Effector memory CD8-positive, alpha-beta T cell (primary cell): Measurements from ENCODE around the gene ELK3.

Experiments used
- ATAC-seq: fragments of 150-1000 bp; cut with Tn5 transposase; replicated peaks from 2 replicates; pipeline ENCODE4 v1.10.0; 2021; ENCODE audit warnings: mild to moderate bottlenecking, moderate library complexity
- DNase-seq, 3 experiments: peaks; one replicate each; pipeline ENCODE4 v3.0.0; 2021
- H3K27ac Mint-ChIP-seq, 2 donors: one replicate each; pipeline ENCODE4 v1.8.0; 2022; ENCODE audit warnings: mild to moderate bottlenecking in 2 of 2, mixed read lengths in 2 of 2, moderate library complexity in 2 of 2
- H3K27me3 Mint-ChIP-seq, 2 donors: one replicate each; pipeline ENCODE4 v1.8.0; 2022; ENCODE audit warnings: mixed read lengths in 2 of 2
- H3K36me3 Mint-ChIP-seq: one replicate; pipeline ENCODE4 v1.8.0; 2022; ENCODE audit warnings: mild to moderate bottlenecking, moderate library complexity, mixed read lengths; ENCODE audit not compliant: insufficient read depth
- H3K4me1 Mint-ChIP-seq, 2 donors: one replicate each; pipeline ENCODE4 v1.8.0; 2022; ENCODE audit warnings: low read depth in 2 of 2, mixed read lengths in 2 of 2
- H3K4me3 Mint-ChIP-seq, 2 donors: one replicate each; pipeline ENCODE4 v1.8.0; 2022; ENCODE audit warnings: mild to moderate bottlenecking in 2 of 2, mixed read lengths in 2 of 2, moderate library complexity in 2 of 2
- H3K9me3 Mint-ChIP-seq, 2 donors: one replicate each; pipeline ENCODE4 v1.8.0; 2022; ENCODE audit warnings: mixed read lengths in 2 of 2

ELK3 gene

DNA sequence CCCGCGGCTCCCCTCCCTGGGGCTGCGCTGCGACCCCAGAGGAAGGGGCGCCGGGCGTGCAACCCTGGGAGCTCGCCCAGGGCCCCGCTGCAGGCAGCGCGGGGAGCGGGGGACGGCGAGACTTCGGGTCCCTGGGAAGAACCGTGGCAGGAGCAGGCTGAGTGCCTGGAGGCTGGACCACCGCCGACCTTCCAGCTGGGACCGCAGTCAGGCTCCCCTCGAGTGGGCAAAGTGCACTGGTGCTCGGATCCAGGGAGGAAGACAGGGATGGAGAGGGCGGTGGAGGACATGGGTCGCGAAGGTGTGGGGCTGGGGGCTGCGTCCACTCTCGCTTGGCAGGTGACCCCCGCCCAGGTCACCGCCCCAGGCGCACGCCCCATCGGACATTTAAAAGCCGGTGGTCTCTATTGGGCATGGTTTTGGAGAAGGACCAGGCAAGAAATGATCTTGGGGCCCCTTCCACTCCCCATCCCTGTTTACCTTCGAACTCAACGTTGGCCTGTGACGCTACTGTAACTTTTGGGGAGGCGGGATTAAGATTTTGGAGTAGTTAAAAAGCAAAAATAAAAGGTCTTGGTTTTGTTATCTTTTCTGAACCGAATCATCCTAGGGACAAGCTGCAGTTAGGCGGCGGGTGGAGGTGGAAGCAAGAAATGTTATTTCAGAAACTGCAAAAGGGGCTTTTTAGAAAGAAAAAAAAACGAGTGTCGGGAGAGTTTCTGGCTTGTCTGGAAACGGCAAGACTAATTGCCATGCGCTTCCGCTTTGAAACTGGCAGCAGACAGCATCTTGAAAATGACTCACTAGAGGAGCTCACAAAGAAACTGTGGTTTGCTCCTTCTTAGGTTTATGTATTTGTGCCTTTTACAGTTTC is 1.0 kb downstream of the ELK3 start:
- ATAC-seq (peak; percentile 69), DNase-seq (peak; percentile 62 to 65 (median 65))
- peak overlapping the region; percentile 89 to 95 for H3K4me3 Mint-ChIP-seq
- H3K4me1 Mint-ChIP-seq: peaks cover 39 to 40% of the 10 kb centered on the region in 2 donors
- H3K36me3 Mint-ChIP-seq: peaks cover 47% of the 10 kb centered on the region
- H3K27ac Mint-ChIP-seq: peak overlapping the region; percentile 98 to 99
- H3K27me3 Mint-ChIP-seq: no peaks in the 10 kb centered on the region
- no peaks in the 10 kb centered on the region for H3K9me3 Mint-ChIP-seq

DNA sequence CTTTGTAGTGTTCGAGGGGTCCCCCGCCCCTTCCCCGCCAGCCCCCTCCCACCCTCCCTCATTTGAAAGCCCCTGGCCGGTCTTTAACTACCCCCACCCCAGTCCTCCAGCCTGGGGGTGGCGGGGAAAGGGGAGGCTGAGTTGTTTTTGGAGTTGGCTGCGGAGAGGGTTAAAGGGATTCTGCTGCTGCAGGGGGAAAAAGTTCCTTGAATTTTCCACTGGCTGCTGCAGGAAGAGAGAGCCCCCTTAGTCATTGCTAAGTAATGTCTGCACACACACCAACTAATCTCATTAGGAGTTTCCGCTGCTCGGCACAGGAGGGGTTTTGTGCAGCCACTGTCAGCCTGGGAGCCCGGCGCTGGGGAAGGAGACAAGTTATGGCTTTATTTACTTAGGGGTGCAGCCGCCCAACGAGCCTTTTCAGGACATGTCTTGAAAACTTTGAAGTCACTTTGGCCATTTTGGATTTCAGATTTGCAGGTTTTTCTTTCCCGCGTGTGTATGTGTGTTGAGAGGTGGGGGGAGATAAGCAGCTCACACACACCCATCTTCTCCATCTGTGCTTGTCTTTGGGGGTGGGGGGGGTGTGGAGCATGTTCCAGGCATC is 1.8 kb downstream of the ELK3 start:
- no peaks in the 10 kb centered on the region for H3K9me3 Mint-ChIP-seq
- H3K4me1 Mint-ChIP-seq: peaks cover 40 to 41% of the 10 kb centered on the region in 2 donors
- DNase-seq: no peak
- H3K27me3 Mint-ChIP-seq: no peaks in the 10 kb centered on the region
- no peak for ATAC-seq
- H3K4me3 Mint-ChIP-seq: peak overlapping the region; percentile 89 to 95
- H3K36me3 Mint-ChIP-seq: peaks cover 47% of the 10 kb centered on the region
- peak overlapping the region; percentile 98 to 99 for H3K27ac Mint-ChIP-seq

DNA sequence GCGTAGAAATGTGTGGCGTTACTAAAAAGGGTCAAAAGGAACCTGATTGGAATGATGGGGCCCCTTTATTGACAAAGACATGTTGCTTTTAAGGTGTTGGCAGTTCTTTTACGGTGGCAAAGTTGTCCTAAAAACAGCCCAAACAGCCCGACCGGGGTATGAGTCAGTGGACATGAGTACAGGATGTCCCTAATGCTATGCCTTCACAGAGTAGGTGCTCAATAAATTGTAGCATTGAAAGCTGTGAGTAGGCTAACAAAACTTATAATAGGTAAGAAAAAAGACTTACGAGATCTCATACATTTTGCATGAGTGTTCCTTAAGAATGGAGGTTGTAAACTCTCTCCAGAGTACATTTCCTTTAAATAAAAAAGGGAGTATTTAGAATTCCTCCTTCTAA is 2.6 kb downstream of the ELK3 start:
- peaks cover 52% of the 10 kb centered on the region for H3K36me3 Mint-ChIP-seq
- ATAC-seq: no peak
- DNase-seq: no peak
- no peaks in the 10 kb centered on the region for H3K27me3 Mint-ChIP-seq
- peak overlapping the region; percentile 98 to 99 for H3K27ac Mint-ChIP-seq
- peak overlapping the region; percentile 89 to 95 for H3K4me3 Mint-ChIP-seq
- peaks cover 42 to 45% of the 10 kb centered on the region in 2 donors for H3K4me1 Mint-ChIP-seq
- H3K9me3 Mint-ChIP-seq: no peaks in the 10 kb centered on the region

DNA sequence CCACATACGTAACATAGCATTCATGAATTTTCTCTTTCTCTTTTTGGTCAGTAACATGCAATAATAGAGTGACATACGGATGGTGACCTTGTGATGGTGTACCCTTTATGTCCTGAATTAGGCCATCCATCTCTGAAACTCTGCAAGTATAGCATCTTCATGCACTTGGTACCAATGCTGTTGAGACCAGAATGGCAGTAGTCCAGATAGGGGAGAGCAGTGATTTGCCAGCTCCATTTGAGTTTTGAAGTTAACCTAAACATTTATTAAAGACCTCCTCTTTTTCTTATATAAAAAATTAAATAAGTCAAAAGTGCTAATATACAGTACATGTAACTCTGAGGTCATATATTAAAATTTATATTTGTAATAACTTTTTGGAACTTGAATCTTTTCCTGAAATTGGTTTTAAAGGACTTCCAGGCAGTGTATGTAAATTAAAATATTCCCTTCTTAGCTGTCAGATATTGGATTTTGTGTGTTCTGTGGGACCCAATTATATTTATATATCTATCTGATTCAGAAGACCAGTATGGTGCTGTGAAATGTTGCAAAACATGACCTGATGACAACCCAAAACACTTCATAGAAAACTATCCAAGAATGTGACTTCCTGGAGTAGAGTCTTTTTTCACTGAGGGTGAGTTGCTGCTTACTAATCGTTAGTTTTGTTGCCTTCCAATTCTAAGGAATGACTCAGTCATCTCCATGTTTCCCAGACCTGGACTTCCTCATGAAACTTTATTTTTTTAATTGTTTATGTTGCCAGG is 3.5 kb downstream of the ELK3 start:
- peaks cover 44 to 49% of the 10 kb centered on the region in 2 donors for H3K4me1 Mint-ChIP-seq

DNA sequence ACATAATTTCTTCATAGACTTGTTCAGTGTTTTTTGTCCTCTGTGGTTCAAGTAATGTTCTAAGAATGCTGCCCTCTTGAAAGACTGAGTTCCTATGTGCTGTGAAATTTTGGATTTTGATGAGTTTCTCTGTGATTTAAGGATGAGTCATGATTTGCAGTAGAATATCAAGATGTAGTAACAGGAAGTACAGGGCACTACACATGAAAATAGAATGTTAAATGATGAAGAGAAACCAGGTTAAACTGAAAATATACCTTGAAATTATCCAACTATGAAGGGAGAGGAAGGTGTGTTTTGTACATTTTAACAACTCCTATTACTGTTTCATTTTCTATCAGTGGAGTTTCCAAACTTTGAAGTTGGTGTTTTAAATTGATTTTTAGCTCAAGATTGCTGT is 4.8 kb downstream of the ELK3 start:
- peak overlapping the region; percentile 13 to 57 for H3K4me3 Mint-ChIP-seq
- DNase-seq (no peak), ATAC-seq (peak; percentile 16)
- H3K27ac Mint-ChIP-seq: peak overlapping the region; percentile 52 to 99
- H3K36me3 Mint-ChIP-seq: peaks cover 44% of the 10 kb centered on the region
- peaks cover 46 to 50% of the 10 kb centered on the region in 2 donors for H3K4me1 Mint-ChIP-seq
- no peaks in the 10 kb centered on the region for H3K9me3 Mint-ChIP-seq
- no peaks in the 10 kb centered on the region for H3K27me3 Mint-ChIP-seq

More for the DNA sequence above, 3.5 kb downstream of the ELK3 start:
- no peak for ATAC-seq
- H3K27ac Mint-ChIP-seq: peak overlapping the region; percentile 98 to 99
- H3K9me3 Mint-ChIP-seq: no peaks in the 10 kb centered on the region
- DNase-seq: no peak
- peak overlapping the region; percentile 57 to 95 for H3K4me3 Mint-ChIP-seq
- no peaks in the 10 kb centered on the region for H3K27me3 Mint-ChIP-seq
- peaks cover 50% of the 10 kb centered on the region for H3K36me3 Mint-ChIP-seq

DNA sequence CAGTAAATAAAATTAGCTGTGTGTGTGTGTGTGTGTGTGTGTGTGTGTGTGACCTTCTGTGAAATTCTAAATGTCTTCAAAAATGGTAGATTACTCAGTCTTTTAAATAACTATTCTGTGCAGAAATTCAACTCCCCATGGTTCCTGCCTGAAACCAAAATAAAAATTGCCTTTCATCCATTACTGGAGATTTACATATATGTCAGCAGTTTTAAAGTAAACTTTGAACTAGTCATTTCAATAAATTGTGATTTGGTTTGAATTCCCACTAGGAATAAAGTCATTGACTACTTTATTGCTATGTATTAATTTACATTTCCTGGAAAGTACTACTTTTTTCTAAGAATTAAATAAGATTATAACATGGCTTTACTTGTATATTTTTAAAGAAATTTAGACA is 5.3 kb downstream of the ELK3 start:
- peaks cover 49 to 54% of the 10 kb centered on the region in 2 donors for H3K4me1 Mint-ChIP-seq
- H3K27me3 Mint-ChIP-seq: no peaks in the 10 kb centered on the region
- H3K4me3 Mint-ChIP-seq: peak overlapping the region in 1 of 2 donors; percentile 57
- no peak for DNase-seq
- ATAC-seq: no peak
- peak overlapping the region; percentile 52 to 99 for H3K27ac Mint-ChIP-seq
- peaks cover 39% of the 10 kb centered on the region for H3K36me3 Mint-ChIP-seq
- H3K9me3 Mint-ChIP-seq: no peaks in the 10 kb centered on the region

DNA sequence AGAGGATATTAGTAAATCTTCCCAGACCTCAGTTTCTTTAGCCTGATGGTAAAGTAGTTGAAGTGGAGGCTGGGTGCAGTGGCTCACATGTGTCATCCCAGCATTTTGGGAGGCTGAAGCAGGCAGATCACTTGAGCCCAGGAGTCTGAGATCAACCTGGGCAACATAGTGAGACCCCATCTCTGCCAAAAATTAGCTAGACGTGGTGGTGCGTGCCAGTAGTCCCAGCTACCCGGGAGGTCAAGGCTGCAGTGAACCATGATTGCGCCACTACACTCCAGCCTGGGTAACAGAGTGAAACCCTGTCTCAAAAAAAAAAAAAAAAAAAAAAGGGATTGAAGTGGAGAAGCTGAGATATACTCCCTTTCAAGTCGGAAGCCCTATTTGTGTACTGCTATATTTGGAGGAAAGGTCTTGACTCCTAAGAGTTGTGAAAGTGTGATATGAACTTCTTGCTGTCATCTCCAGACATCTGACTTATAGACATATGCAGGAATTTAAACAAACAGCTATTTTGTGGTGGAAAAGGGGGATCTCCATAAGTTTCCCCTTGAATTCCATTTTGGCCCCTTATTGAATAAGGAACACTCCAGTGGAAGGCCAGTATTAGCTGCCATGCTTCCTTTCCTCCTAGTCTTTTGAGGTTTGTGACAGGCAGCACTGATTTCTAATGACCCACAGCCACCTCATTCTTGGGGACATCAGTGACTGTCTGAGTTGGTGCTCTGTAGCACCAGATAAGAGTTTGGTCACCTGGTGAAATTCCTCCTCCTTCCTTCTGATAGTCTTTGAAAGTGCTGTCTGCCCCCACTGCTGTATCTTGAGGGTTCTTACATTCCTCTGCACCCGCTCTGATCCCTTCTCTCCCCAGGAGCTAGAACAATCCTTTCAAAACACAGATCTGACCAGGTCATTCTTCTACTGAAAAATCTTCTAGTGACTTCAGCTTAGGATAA is 7.4 kb downstream of the ELK3 start:
- ATAC-seq (no peak), DNase-seq (no peak)
- Mint-ChIP-seq H3K27ac (peak overlapping the region; percentile 38 to 82), H3K4me3 (no peak overlapping the region), H3K27me3 (no peaks in the 10 kb centered on the region), H3K9me3 (no peaks in the 10 kb centered on the region), H3K36me3 (peaks cover 32% of the 10 kb centered on the region), H3K4me1 (peaks cover 57 to 61% of the 10 kb centered on the region in 2 donors)

DNA sequence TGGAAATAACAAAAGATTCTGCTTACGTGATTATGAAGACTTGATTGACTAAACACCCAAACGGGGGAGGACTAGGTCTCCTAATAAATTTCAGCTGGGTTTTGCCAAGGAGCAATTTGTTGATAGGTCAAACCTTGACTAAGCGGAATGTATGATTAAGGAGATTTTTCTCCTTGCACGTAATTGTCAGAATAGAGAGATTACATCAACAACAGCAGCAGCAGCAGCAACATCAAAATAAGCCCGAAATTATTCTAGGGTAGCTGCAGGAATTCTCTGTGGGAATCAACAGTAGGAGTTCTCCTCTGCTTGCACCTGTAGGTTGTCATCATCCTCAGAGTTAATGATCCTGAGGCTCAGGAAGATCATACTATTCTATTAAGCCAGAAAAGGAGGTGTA is 10.2 kb downstream of the ELK3 start:
- H3K27ac Mint-ChIP-seq: peak overlapping the region in 1 of 2 donors; percentile 82
- DNase-seq (no peak), ATAC-seq (no peak)
- H3K36me3 Mint-ChIP-seq: peaks cover 31% of the 10 kb centered on the region
- H3K9me3 Mint-ChIP-seq: no peaks in the 10 kb centered on the region
- no peaks in the 10 kb centered on the region for H3K27me3 Mint-ChIP-seq
- H3K4me3 Mint-ChIP-seq: peak overlapping the region in 1 of 2 donors; percentile 61
- H3K4me1 Mint-ChIP-seq: peaks cover 50 to 60% of the 10 kb centered on the region in 2 donors

DNA sequence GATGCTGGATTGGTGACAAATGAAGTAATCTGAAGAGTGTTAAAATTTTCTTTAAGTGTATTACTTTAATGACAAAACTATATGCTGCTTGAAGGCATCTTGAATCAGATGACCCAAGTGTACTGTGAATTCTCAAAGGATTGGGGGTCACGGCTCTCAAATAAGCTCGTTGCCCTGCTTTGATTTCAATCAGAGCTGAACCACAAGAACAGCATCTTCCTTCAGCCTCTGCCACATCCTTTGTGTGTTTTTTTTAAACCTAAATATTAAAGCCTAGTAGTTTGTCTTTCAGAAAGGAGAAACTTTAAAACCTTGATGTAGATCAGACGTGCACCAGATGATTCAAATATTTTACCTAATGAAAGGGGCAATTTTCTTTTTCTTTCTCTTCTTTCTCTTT is 11.7 kb downstream of the ELK3 start:
- H3K4me3 Mint-ChIP-seq: peak overlapping the region; percentile 58 to 70
- H3K36me3 Mint-ChIP-seq: peaks cover 43% of the 10 kb centered on the region
- no peaks in the 10 kb centered on the region for H3K9me3 Mint-ChIP-seq
- ATAC-seq (peak; percentile 78), DNase-seq (no peak)
- peak overlapping the region in 1 of 2 donors; percentile 84 for H3K27ac Mint-ChIP-seq
- no peaks in the 10 kb centered on the region for H3K27me3 Mint-ChIP-seq
- peaks cover 59 to 62% of the 10 kb centered on the region in 2 donors for H3K4me1 Mint-ChIP-seq

DNA sequence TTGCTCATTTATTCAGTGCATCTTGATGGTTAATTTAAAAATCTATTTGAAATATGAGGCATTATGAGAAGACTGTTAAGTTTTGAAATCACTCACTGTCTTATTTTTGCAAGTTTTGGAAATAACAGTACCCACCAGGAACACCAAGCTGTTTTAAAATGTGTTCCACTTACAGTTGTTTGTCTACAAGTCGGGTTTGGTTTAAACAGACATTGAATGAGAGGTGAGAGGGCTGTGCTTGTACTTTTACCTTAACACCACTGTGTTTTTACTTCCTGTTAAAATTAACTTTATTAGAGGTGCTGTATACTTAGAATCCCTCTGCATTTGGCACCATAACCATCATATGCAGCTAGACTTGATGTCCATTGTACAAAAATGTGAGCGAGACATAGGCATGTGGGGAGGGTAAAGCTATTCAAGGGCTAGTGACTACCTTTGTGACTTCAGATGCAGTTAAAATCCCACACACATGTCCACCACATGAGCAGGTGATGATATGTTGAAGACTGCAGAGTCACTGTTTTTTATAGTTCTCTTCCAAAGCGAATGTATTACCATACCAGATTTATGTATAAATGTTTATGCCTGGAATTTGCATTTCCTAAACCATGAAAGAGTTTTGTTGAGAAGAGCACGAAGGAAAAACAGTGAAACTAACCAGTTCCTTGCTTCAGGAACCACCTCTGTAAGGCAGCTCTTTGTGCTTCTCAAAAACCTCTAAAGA is 12.9 kb downstream of the ELK3 start:
- peak; percentile 26 for ATAC-seq
- peak overlapping the region; percentile 46 to 84 for H3K27ac Mint-ChIP-seq
- peaks cover 60 to 62% of the 10 kb centered on the region in 2 donors for H3K4me1 Mint-ChIP-seq
- peak overlapping the region in 1 of 2 donors; percentile 54 for H3K4me3 Mint-ChIP-seq
- DNase-seq: no peak
- H3K27me3 Mint-ChIP-seq: no peaks in the 10 kb centered on the region
- H3K36me3 Mint-ChIP-seq: peaks cover 38% of the 10 kb centered on the region
- H3K9me3 Mint-ChIP-seq: no peaks in the 10 kb centered on the region

DNA sequence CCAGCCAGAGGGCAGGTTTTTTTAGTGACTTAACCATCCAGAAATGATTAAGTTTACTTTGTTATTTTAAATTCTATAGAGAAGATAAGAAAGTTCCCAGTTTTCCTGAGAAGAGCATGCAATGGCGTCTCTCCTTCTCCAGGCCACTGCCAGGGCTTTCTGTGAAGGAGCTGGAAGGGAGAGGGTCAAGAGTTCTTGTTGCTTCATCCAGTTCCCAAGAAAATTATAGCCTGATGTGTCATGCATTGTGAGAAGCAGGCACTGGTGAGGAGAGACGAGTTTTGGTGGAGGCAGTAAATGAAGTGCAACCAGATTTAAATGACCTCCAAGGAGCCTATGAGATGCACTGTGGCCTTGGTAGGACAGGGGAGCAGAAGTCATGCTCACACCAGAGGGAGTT is 14.2 kb downstream of the ELK3 start:
- peaks cover 37% of the 10 kb centered on the region for H3K36me3 Mint-ChIP-seq
- ATAC-seq (no peak), DNase-seq (no peak)
- no peaks in the 10 kb centered on the region for H3K27me3 Mint-ChIP-seq
- H3K4me1 Mint-ChIP-seq: peaks cover 64 to 67% of the 10 kb centered on the region in 2 donors
- H3K27ac Mint-ChIP-seq: peak overlapping the region in 1 of 2 donors; percentile 83
- H3K9me3 Mint-ChIP-seq: no peaks in the 10 kb centered on the region
- peak overlapping the region in 1 of 2 donors; percentile 54 for H3K4me3 Mint-ChIP-seq
